ENCODE data around the gene PRICKLE1. TPM values are rescaled to one million over a fixed set of nuclear protein-coding genes. Genes with fewer than 3 reads are reported as not detected.

The PRICKLE1 gene
- total and polyA plus RNA-seq, 9 of the 15 experiments (the other 6 are each of a cell fraction or from before 2014, with no cell fraction given), result 0.22 to 0.85 (median 0.31) TPM

GRCh38 chr12:42508913-42509460, 80.6 kb downstream of the PRICKLE1 start (continued):
- TF ChIP-seq CUX1 (CRISPR knock-in tag; IDR thresholded peaks at IDR 0.05) (no peak), OTX1 (CRISPR knock-in tag; IDR thresholded peaks at IDR 0.05) (no peak), ZNF830 (CRISPR knock-in tag; IDR thresholded peaks at IDR 0.05) (no peak), HOXB6 (CRISPR knock-in tag; IDR thresholded peaks at IDR 0.05; ENCODE audit: borderline replicate concordance) (no peak), KDM2B (CRISPR knock-in tag; IDR thresholded peaks at IDR 0.05) (no peak), CREBBP (IDR thresholded peaks at IDR 0.05; ENCODE audit: low read depth, low read length) (no peak), KLF16 (IDR thresholded peaks at IDR 0.05) (no peak), RBM39 (optimal IDR thresholded peaks at IDR 0.05; ENCODE audit: low read depth, low read length) (no peak), NCOA1 (IDR thresholded peaks at IDR 0.05; ENCODE audit: low read depth) (no peak), SAFB2 (IDR thresholded peaks at IDR 0.05; ENCODE audit: borderline replicate concordance, low read depth, low read length, severe bottlenecking) (no peak)
- TF ChIP-seq, protein P1, sequence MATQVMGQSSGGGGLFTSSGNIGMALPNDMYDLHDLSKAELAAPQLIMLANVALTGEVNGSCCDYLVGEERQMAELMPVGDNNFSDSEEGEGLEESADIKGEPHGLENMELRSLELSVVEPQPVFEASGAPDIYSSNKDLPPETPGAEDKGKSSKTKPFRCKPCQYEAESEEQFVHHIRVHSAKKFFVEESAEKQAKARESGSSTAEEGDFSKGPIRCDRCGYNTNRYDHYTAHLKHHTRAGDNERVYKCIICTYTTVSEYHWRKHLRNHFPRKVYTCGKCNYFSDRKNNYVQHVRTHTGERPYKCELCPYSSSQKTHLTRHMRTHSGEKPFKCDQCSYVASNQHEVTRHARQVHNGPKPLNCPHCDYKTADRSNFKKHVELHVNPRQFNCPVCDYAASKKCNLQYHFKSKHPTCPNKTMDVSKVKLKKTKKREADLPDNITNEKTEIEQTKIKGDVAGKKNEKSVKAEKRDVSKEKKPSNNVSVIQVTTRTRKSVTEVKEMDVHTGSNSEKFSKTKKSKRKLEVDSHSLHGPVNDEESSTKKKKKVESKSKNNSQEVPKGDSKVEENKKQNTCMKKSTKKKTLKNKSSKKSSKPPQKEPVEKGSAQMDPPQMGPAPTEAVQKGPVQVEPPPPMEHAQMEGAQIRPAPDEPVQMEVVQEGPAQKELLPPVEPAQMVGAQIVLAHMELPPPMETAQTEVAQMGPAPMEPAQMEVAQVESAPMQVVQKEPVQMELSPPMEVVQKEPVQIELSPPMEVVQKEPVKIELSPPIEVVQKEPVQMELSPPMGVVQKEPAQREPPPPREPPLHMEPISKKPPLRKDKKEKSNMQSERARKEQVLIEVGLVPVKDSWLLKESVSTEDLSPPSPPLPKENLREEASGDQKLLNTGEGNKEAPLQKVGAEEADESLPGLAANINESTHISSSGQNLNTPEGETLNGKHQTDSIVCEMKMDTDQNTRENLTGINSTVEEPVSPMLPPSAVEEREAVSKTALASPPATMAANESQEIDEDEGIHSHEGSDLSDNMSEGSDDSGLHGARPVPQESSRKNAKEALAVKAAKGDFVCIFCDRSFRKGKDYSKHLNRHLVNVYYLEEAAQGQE (IDR thresholded peaks at IDR 0.05; ENCODE audit: borderline replicate concordance), result no peak
- TF ChIP-seq, protein P1 (CRISPR knock-in tag; IDR thresholded peaks at IDR 0.05; ENCODE audit: low read depth), result no peak
- TF ChIP-seq, protein P2, sequence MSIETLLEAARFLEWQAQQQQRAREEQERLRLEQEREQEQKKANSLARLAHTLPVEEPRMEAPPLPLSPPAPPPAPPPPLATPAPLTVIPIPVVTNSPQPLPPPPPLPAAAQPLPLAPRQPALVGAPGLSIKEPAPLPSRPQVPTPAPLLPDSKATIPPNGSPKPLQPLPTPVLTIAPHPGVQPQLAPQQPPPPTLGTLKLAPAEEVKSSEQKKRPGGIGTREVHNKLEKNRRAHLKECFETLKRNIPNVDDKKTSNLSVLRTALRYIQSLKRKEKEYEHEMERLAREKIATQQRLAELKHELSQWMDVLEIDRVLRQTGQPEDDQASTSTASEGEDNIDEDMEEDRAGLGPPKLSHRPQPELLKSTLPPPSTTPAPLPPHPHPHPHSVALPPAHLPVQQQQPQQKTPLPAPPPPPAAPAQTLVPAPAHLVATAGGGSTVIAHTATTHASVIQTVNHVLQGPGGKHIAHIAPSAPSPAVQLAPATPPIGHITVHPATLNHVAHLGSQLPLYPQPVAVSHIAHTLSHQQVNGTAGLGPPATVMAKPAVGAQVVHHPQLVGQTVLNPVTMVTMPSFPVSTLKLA (conservative IDR thresholded peaks at IDR 0.05), result no peak
